Measurements from ENCODE around the gene CDH4.

The CDH4 gene

DNA sequence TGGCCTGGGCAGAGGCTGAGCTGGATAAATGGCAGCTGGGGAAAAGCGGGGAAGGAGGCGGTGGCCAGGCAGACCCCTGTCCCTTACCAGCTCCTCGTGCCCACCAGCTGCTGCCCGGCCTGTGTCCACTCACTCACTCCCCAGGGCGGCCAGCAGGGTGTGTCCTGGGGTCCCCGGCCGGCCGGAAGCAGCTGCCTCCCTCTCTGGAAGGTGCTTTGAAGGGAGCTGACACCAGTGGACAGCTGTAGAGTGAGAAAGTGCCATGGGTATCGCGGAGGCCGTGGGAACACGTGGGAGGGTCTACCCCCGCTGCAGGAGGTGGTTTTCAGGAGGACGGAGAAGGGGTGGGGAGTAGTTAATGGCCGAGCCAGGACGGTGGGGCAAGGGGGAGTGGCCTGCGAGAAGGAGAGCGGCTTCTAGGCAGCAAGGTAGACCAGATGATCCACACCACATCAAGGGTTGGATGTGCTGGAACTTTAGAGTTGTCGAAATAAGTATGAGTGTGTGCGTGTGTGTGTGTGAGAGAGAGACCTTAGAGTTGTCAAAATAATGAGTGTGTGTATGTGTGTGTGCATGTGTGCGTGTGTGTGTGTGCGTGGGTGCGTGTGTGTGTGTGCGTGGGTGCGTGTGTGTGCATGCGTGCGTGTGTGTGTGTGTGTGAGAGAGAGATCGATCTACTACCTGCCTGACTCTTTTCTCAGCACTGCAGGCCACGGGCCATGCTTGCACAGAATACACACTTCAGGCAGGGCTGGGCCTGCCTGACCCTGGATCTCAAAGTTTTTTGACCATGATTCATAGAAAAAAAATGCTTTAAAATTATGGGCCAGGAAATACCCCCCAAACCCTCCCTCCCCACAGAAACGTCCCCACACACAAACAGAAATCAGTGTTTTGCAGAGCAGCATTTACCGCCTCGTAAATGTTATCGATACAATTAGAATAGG, 43.9 kb downstream of the CDH4 start:
- Histone ChIP-seq H3K27me3 (ENCODE audit: control insufficient read depth in 1 of 2, insufficient read depth in 2 of 2, low read length in 2 of 2) (peaks cover 0 to 5% of the 10 kb centered on the region in 2 donors), H3K4me3 (ENCODE audit: low read depth in 1 of 2, low read length in 2 of 2) (no peak overlapping the region), H3K36me3 (ENCODE audit: insufficient read depth, low read length) (no peaks in the 10 kb centered on the region), H3K27ac (ENCODE audit: low read depth, low read length) (no peak overlapping the region), H3K4me1 (ENCODE audit: insufficient read depth, low read length) (peaks cover 12% of the 10 kb centered on the region), H3K9ac (ENCODE audit: low read length) (no peak overlapping the region), H3K9me3 (ENCODE audit: low read length) (no peaks in the 10 kb centered on the region)

DNA sequence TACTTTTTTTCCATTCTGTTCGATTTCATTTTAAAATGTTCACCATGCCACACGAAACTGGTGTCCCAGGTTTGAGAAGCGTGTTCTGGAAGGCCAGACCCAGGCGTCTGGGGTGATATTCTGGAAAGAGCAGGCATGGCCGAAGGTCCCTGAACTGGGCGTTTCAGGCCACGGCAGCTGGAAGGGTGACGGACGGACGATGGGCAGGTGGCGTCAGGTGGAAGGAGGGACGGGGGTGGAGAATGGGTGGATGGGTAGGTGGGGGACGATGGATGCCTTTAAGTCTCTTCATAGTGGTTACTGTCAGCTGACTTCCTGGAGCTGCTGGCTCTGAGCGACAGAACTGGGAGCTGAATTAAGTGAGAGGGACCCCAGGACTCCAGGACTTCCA, 44.6 kb downstream of the CDH4 start:
- peaks cover 0 to 5% of the 10 kb centered on the region in 2 donors for H3K27me3 ChIP-seq (ENCODE audit: control insufficient read depth in 1 of 2, insufficient read depth in 2 of 2, low read length in 2 of 2)
- H3K4me1 ChIP-seq (ENCODE audit: insufficient read depth, low read length): peaks cover 12% of the 10 kb centered on the region
- H3K36me3 ChIP-seq (ENCODE audit: insufficient read depth, low read length): no peaks in the 10 kb centered on the region
- H3K9ac ChIP-seq (ENCODE audit: low read length): no peak overlapping the region
- no peak overlapping the region for H3K27ac ChIP-seq (ENCODE audit: low read depth, low read length)
- H3K4me3 ChIP-seq (ENCODE audit: low read depth in 1 of 2, low read length in 2 of 2): no peak overlapping the region
- no peaks in the 10 kb centered on the region for H3K9me3 ChIP-seq (ENCODE audit: low read length)

GRCh38 chr20:61297491-61297890, 45.4 kb downstream of the CDH4 start:
- Histone ChIP-seq H3K27me3 (ENCODE audit: control insufficient read depth in 1 of 2, insufficient read depth in 2 of 2, low read length in 2 of 2) (peaks cover 0 to 5% of the 10 kb centered on the region in 2 donors), H3K9ac (ENCODE audit: low read length) (no peak overlapping the region), H3K36me3 (ENCODE audit: insufficient read depth, low read length) (no peaks in the 10 kb centered on the region), H3K27ac (ENCODE audit: low read depth, low read length) (no peak overlapping the region), H3K4me3 (ENCODE audit: low read depth in 1 of 2, low read length in 2 of 2) (no peak overlapping the region), H3K9me3 (ENCODE audit: low read length) (no peaks in the 10 kb centered on the region), H3K4me1 (ENCODE audit: insufficient read depth, low read length) (peaks cover 12% of the 10 kb centered on the region)

DNA sequence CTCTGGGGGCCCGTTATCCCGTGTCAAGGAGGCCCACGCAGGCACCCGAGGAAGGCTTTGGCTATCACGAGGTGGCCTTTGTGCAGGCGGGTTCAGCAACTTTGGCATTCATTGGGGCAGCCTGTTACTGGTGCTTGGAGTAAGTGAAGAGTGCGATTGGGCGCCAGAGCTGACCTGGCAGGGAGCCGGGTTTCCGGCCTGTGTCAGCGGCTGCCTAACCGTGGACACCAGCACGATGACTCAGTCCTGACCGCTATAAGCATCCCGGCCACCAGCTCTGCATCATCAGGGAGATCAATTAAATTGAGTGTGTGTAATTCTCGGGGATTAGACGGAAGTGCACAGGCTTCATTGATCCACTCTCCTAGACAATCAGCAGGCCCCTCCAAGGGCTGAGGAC, 45.9 kb downstream of the CDH4 start:
- Histone ChIP-seq H3K4me3 (ENCODE audit: low read depth in 1 of 2, low read length in 2 of 2) (no peak overlapping the region), H3K27ac (ENCODE audit: low read depth, low read length) (no peak overlapping the region), H3K9me3 (ENCODE audit: low read length) (no peaks in the 10 kb centered on the region)

DNA sequence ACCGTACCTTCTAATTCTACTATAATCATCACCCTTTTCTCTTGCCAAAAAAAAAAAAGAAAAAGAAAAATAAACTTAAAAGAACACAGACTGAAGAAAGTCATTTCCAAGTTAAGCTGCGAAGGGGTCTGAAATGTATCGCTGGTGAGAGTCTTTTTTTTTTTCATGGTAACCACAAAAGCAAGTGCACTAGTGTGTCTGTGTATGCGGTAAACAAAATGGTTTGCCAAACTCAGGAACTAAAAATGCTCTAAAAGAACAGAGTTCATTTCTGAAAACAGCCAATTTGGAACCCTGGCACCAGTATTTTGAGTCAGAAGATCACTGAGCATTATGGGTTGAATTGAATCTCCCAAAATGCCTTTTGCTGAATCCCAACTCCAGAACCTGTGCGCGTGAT, 46.6 kb downstream of the CDH4 start:
- H3K4me3 ChIP-seq (ENCODE audit: low read depth in 1 of 2, low read length in 2 of 2): no peak overlapping the region
- H3K27me3 ChIP-seq (ENCODE audit: control insufficient read depth in 1 of 2, insufficient read depth in 2 of 2, low read length in 2 of 2): peaks cover 0 to 5% of the 10 kb centered on the region in 2 donors
- no peaks in the 10 kb centered on the region for H3K9me3 ChIP-seq (ENCODE audit: low read length)
- no peaks in the 10 kb centered on the region for H3K36me3 ChIP-seq (ENCODE audit: insufficient read depth, low read length)
- no peak overlapping the region for H3K9ac ChIP-seq (ENCODE audit: low read length)
- peaks cover 12% of the 10 kb centered on the region for H3K4me1 ChIP-seq (ENCODE audit: insufficient read depth, low read length)
- H3K27ac ChIP-seq (ENCODE audit: low read depth, low read length): no peak overlapping the region

More for the DNA sequence above, 45.9 kb downstream of the CDH4 start:
- no peaks in the 10 kb centered on the region for H3K36me3 ChIP-seq (ENCODE audit: insufficient read depth, low read length)
- no peak overlapping the region for H3K9ac ChIP-seq (ENCODE audit: low read length)
- H3K4me1 ChIP-seq (ENCODE audit: insufficient read depth, low read length): peaks cover 12% of the 10 kb centered on the region
- peaks cover 0 to 5% of the 10 kb centered on the region in 2 donors for H3K27me3 ChIP-seq (ENCODE audit: control insufficient read depth in 1 of 2, insufficient read depth in 2 of 2, low read length in 2 of 2)

DNA sequence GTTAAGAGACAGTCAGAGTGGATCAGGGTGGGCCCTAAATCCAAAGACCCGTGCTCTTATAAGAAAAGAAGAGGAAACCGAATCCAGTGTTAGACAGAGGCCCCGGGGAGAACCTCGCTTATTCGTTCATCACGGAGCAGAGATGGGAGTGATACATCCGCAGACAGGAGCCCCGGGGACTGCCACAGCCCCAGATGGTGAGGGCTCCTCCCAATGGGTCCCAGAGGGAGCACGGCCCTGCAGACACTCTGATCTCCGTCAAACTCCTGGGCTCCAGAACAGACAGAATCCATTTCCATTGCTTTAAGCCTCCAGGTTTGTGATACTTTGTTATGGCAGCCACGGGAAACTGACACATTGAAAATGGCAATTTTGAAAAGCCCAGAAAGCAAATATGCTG, 47.0 kb downstream of the CDH4 start:
- Histone ChIP-seq H3K36me3 (ENCODE audit: insufficient read depth, low read length) (no peaks in the 10 kb centered on the region), H3K9ac (ENCODE audit: low read length) (no peak overlapping the region), H3K27ac (ENCODE audit: low read depth, low read length) (no peak overlapping the region), H3K4me1 (ENCODE audit: insufficient read depth, low read length) (peaks cover 12% of the 10 kb centered on the region), H3K4me3 (ENCODE audit: low read depth in 1 of 2, low read length in 2 of 2) (no peak overlapping the region), H3K27me3 (ENCODE audit: control insufficient read depth in 1 of 2, insufficient read depth in 2 of 2, low read length in 2 of 2) (peaks cover 0 to 5% of the 10 kb centered on the region in 2 donors), H3K9me3 (ENCODE audit: low read length) (no peaks in the 10 kb centered on the region)

DNA sequence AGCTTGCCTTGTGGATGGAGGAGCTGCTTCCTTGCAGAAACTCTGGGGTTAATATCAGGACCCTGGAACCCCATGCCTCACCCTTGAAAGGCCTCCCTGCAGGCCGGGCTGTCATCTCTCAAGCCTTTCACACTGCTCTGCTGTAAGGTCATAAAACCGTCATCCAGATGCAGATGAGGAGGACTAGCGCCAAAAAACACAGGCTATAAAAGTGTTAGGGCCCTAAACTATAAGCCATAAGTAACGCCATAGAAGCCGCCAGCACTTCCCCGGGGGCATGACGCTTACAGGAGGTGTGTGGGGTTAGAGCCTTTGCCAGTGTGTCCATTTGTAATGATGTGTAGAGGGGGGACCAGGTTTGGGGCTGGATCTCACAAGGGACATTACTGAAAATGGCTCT, 47.6 kb downstream of the CDH4 start:
- H3K9ac ChIP-seq (ENCODE audit: low read length): no peak overlapping the region
- H3K36me3 ChIP-seq (ENCODE audit: insufficient read depth, low read length): no peaks in the 10 kb centered on the region
- H3K4me1 ChIP-seq (ENCODE audit: insufficient read depth, low read length): peaks cover 12% of the 10 kb centered on the region
- H3K9me3 ChIP-seq (ENCODE audit: low read length): no peaks in the 10 kb centered on the region
- no peak overlapping the region for H3K4me3 ChIP-seq (ENCODE audit: low read depth in 1 of 2, low read length in 2 of 2)
- no peak overlapping the region for H3K27ac ChIP-seq (ENCODE audit: low read depth, low read length)
- H3K27me3 ChIP-seq (ENCODE audit: control insufficient read depth in 1 of 2, insufficient read depth in 2 of 2, low read length in 2 of 2): no peaks in the 10 kb centered on the region

DNA sequence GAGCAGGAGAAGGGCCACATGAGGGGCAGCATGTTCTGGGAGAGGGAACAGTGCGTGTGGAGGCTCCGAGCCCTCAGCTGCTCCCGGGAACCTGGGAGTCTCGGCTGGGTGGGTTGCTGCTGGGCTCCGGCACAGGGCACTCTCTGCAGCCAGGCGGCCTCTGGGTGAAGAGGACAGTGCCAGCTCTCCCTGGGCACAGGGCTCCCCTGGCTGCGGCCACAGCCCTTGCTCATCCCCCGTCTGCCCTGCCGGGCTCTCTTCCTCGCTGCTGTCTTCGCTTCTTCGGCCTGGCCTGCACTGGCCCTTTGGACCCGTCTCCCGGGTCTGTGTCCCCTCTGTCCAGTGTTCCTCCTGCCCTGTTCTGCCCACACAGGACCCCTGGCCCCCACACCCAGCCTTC, 48.2 kb downstream of the CDH4 start:
- H3K9ac ChIP-seq (ENCODE audit: low read length): no peak overlapping the region
- peaks cover 12% of the 10 kb centered on the region for H3K4me1 ChIP-seq (ENCODE audit: insufficient read depth, low read length)
- no peaks in the 10 kb centered on the region for H3K9me3 ChIP-seq (ENCODE audit: low read length)
- no peaks in the 10 kb centered on the region for H3K36me3 ChIP-seq (ENCODE audit: insufficient read depth, low read length)
- no peak overlapping the region for H3K4me3 ChIP-seq (ENCODE audit: low read depth in 1 of 2, low read length in 2 of 2)
- H3K27ac ChIP-seq (ENCODE audit: low read depth, low read length): no peak overlapping the region
- H3K27me3 ChIP-seq (ENCODE audit: control insufficient read depth in 1 of 2, insufficient read depth in 2 of 2, low read length in 2 of 2): no peaks in the 10 kb centered on the region

GRCh38 chr20:61300709-61301108, 48.6 kb downstream of the CDH4 start:
- peaks cover 12% of the 10 kb centered on the region for H3K4me1 ChIP-seq (ENCODE audit: insufficient read depth, low read length)
- H3K4me3 ChIP-seq (ENCODE audit: low read depth in 1 of 2, low read length in 2 of 2): no peak overlapping the region
- no peaks in the 10 kb centered on the region for H3K27me3 ChIP-seq (ENCODE audit: control insufficient read depth in 1 of 2, insufficient read depth in 2 of 2, low read length in 2 of 2)
- H3K27ac ChIP-seq (ENCODE audit: low read depth, low read length): no peak overlapping the region
- no peak overlapping the region for H3K9ac ChIP-seq (ENCODE audit: low read length)
- H3K36me3 ChIP-seq (ENCODE audit: insufficient read depth, low read length): no peaks in the 10 kb centered on the region
- no peaks in the 10 kb centered on the region for H3K9me3 ChIP-seq (ENCODE audit: low read length)

DNA sequence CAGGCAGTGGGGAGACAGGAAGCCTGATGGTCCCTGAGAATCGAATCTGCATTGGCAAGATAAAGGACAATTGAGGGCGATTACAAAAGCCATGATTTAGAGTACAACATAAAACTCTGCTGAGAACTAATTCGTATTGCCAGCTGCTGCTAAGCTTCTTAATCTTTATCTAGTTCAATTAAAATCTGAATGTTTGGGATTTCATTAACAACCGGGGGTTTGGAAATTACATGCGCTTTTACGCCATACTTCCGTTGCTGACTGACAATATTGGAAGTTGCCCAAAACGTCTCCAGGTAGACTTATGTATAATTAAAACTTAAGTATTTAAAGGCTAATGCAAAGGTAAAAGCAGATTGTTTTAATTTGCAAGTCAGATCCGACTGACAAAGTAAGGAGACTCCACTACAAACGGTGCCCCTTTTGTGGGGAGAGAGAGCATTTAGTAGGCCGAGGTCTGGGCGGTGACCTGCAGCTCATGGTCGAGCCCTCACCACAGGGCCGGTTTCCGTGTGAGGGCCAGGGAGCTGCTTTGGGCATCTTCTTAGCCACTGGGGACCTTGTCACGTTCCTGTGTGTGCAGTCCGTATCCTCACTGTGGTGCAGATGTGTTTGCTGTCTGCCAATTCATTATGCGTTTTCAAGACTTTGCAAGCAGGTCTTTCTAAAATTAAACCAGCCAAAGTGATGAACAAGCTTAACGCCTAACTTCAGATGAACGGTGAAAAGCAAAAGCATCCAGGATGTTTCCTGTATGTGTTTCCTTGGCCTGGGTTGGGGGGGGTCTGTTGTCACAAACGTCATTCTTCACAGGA, 49.9 kb downstream of the CDH4 start:
- H3K9ac ChIP-seq (ENCODE audit: low read length): no peak overlapping the region
- H3K4me3 ChIP-seq (ENCODE audit: low read depth in 1 of 2, low read length in 2 of 2): no peak overlapping the region
- H3K4me1 ChIP-seq (ENCODE audit: insufficient read depth, low read length): peaks cover 12% of the 10 kb centered on the region
- no peak overlapping the region for H3K27ac ChIP-seq (ENCODE audit: low read depth, low read length)
- no peaks in the 10 kb centered on the region for H3K9me3 ChIP-seq (ENCODE audit: low read length)
- no peaks in the 10 kb centered on the region for H3K36me3 ChIP-seq (ENCODE audit: insufficient read depth, low read length)
- no peaks in the 10 kb centered on the region for H3K27me3 ChIP-seq (ENCODE audit: control insufficient read depth in 1 of 2, insufficient read depth in 2 of 2, low read length in 2 of 2)

DNA sequence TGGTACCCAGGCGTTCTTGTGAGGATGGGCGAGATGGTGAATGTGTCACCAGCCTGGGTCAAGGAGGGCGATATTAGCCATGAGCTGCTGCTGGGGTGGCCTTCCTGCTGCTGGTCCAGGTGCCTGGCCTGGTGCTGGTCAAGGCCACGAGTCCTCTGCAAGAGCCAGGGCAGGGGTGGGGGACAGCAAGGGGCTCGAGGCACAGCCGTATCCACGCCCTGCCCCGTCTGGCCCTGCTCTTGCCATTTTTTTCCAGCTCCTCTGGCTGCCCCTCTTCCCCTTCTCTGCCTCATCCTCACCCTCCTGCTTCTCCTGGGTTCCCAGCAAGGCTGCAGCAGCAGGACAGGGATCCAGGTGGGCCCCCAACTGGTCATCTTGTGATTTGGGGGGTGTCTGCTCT, 51.2 kb downstream of the CDH4 start:
- no peak overlapping the region for H3K9ac ChIP-seq (ENCODE audit: low read length)
- H3K4me3 ChIP-seq (ENCODE audit: low read depth in 1 of 2, low read length in 2 of 2): no peak overlapping the region
- H3K27ac ChIP-seq (ENCODE audit: low read depth, low read length): no peak overlapping the region
- peaks cover 0 to 10% of the 10 kb centered on the region in 2 donors for H3K27me3 ChIP-seq (ENCODE audit: control insufficient read depth in 1 of 2, insufficient read depth in 2 of 2, low read length in 2 of 2)
- no peaks in the 10 kb centered on the region for H3K36me3 ChIP-seq (ENCODE audit: insufficient read depth, low read length)
- H3K4me1 ChIP-seq (ENCODE audit: insufficient read depth, low read length): peaks cover 12% of the 10 kb centered on the region
- H3K9me3 ChIP-seq (ENCODE audit: low read length): no peaks in the 10 kb centered on the region
